WI38 (cell line): Measurements from ENCODE around the gene TVP23B.
A peak's percentile ranks its signal among the peaks of the same experiment; 100 is the strongest.

ENCODE experiments used
- H3K4me3 ChIP-seq: 2 replicates; pipeline ENCODE4 v1.5.1; 2011; ENCODE audit warnings: low read depth, mild to moderate bottlenecking, control low read depth, low read length
- CTCF ChIP-seq: IDR thresholded peaks from 2 replicates; pipeline ENCODE4 v1.5.1; 2012; ENCODE audit warnings: low read depth, mild to moderate bottlenecking, control low read depth, low read length

The TVP23B gene

DNA sequence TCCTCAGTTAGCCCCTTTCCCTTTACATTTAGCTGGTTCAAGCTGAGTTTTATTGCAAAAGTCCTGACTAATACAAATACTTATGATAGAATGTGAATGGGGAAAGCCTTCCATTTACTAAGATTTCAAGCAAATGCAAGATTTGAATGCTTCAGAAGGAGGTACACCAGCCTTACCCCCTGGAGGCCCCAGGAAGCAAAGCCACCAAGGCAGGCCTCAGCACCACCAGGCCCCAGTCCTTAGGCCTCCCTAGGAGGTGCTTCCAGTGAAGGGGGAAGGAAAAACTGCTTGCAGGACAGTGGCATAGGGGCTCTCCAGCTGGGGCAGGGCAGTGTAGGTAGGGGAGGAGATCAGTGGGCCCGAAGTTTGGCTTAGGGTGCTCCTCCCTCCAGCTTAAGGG lies 69.7 kb downstream of the TVP23B start:
- no peak overlapping the region for H3K4me3 ChIP-seq
- no peak for TF ChIP-seq CTCF

- H3K4me3 ChIP-seq = no peak overlapping the region
- TF ChIP-seq CTCF = no peak
Observed at GRCh38 chr17:18851201-18851600, 70.2 kb downstream of the TVP23B start.

DNA sequence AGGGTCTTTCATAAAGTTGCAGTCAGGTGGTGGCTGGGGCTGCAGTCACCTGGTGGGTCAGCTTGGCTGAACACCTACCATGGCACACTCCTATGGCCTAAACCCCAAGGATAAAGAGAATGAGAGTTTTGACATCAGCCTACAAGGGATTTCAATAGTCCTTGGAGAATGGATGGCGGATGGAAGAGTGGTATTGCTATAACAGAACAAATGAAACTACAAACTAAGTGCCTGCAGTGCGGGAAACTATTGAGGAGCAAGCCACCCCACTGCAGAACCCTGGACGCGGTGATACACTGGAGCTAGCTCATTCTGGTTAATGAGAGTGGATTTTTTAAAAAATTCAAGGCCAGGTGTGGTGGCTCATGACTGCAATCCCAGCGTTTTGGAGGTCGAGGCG lies 74.0 kb downstream of the TVP23B start:
- TF ChIP-seq CTCF = no peak
- H3K4me3 ChIP-seq = no peak overlapping the region

DNA sequence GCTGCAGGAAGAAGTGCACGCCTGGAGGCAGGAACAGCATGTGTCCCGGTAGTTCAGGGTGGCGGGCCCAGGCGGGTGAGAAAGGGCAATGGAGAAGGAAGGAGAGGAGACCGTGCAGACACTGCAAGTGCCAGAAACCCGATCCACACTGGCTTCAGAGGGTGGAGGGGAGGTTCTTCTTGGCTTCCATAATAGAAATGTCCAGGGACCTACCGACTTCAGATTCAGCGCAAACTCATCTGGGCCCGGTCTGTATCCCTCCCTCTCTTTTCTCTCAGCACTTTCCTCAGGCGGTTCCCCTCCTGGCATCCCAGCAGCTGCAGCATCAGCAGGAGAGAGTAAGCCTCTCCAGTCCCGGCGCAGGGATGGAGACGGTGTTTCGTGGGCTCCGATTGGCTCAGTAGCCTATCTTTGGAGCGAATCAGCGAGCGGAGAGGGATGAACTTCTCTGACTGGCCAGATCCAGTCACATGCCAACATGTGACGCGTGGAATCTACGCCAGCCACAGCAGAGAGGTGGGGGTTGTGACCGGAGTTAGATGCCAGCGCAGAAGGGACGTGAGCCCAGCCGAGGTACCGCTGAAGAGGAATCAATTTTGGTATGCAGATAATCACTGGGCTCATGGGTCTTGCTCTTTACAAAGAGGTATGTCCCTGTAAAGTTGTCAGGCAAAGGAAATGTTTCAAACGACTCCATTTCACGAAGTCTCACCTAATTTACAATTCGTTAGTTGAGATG lies 75.0 kb downstream of the TVP23B start:
- TF ChIP-seq CTCF = no peak
- H3K4me3 ChIP-seq = peak overlapping the region; percentile 80
